Liver (tissue), 9 donors: ENCODE results near the gene RPS6KA4. TPM values are rescaled to one million over a fixed set of nuclear protein-coding genes. Genes with fewer than 3 reads are reported as not detected.
A peak's percentile ranks its signal among the peaks of the same experiment; 100 is the strongest.

Experiments used
- DNase-seq: peaks from one replicate; pipeline ENCODE4 v3.0.0-alpha.2; 2017; ENCODE audit warnings: low spot score
- H3K27ac ChIP-seq, 2 donors: one replicate each; pipeline ENCODE4 v1.7.0; 2013; ENCODE audit warnings: inconsistent platforms in 2 of 2, low read length in 2 of 2, control low read depth in 1 of 2, low read depth in 1 of 2, mild to moderate bottlenecking in 1 of 2
- H3K27me3 ChIP-seq, 4 donors: one replicate each; pipeline versions ENCODE4 v1.6.1 to v1.7.0; 2013; ENCODE audit warnings: low read length in 3 of 4, inconsistent platforms in 1 of 4, mild to moderate bottlenecking in 1 of 4, moderate library complexity in 1 of 4; ENCODE audit not compliant: control insufficient read depth in 4 of 4, insufficient read depth in 4 of 4
- H3K36me3 ChIP-seq, 4 donors: one replicate each; pipeline versions ENCODE4 v1.6.1 to v1.7.0; 2013; ENCODE audit warnings: low read length in 3 of 4, mild to moderate bottlenecking in 3 of 4, low read depth in 1 of 4, moderate library complexity in 1 of 4; ENCODE audit not compliant: control insufficient read depth in 4 of 4, insufficient read depth in 3 of 4
- H3K4me1 ChIP-seq, 4 donors: one replicate each; pipeline versions ENCODE4 v1.6.1 to v1.7.0; 2013; ENCODE audit warnings: low read length in 3 of 4, mild to moderate bottlenecking in 3 of 4, moderate library complexity in 1 of 4; ENCODE audit not compliant: control insufficient read depth in 4 of 4, insufficient read depth in 4 of 4
- H3K4me3 ChIP-seq, 3 donors: one replicate each; pipeline versions ENCODE4 v1.6.1 to v1.7.0; 2013; ENCODE audit warnings: low read length in 3 of 3, control low read depth in 1 of 3, low read depth in 1 of 3, mild to moderate bottlenecking in 1 of 3
- H3K9ac ChIP-seq, 2 donors: one replicate each; pipeline ENCODE4 v1.7.0; 2013; ENCODE audit warnings: low read length in 2 of 2, mild to moderate bottlenecking in 2 of 2, moderate library complexity in 2 of 2, control low read depth in 1 of 2, low read depth in 1 of 2
- H3K9me3 ChIP-seq, 4 donors: one replicate each; pipeline versions ENCODE4 v1.6.1 to v1.7.0; 2013; ENCODE audit warnings: low read length in 3 of 4; ENCODE audit not compliant: control insufficient read depth in 4 of 4
- EGR1 ChIP-seq, 2 donors: IDR thresholded peaks; 2 replicates each; pipeline ENCODE4 v1.6.1; 2016 to 2018; ENCODE audit warnings: antibody characterized with exemption in 2 of 2, low read depth in 2 of 2
- FOXA1 ChIP-seq: IDR thresholded peaks from 2 replicates; pipeline ENCODE4 v1.6.1; 2016; ENCODE audit warnings: antibody characterized with exemption
- FOXA2 ChIP-seq: IDR thresholded peaks from 2 replicates; pipeline ENCODE4 v1.6.1; 2016; ENCODE audit warnings: antibody characterized with exemption
- GABPA ChIP-seq, 2 donors: IDR thresholded peaks in 1 of 2; conservative IDR thresholded peaks in 1 of 2; 2 replicates each; pipeline ENCODE4 v1.6.1; 2016; ENCODE audit warnings: antibody characterized with exemption in 2 of 2, mild to moderate bottlenecking in 1 of 2, moderate library complexity in 1 of 2
- HNF4A ChIP-seq, 2 donors: conservative IDR thresholded peaks; 2 replicates each; pipeline ENCODE4 v1.6.1; 2016; ENCODE audit warnings: antibody characterized with exemption in 2 of 2, mild to moderate bottlenecking in 2 of 2
- HNF4G ChIP-seq: IDR thresholded peaks from 2 replicates; pipeline ENCODE4 v1.6.1; 2016; ENCODE audit warnings: antibody characterized with exemption
- JUND ChIP-seq, 2 donors: IDR thresholded peaks; 2 replicates each; pipeline ENCODE4 v1.6.1; 2016; ENCODE audit warnings: antibody characterized with exemption in 2 of 2
- MAX ChIP-seq: IDR thresholded peaks from 2 replicates; pipeline ENCODE4 v1.6.1; 2016; ENCODE audit warnings: antibody characterized with exemption
- NR2F2 ChIP-seq: IDR thresholded peaks from 2 replicates; pipeline ENCODE4 v1.6.1; 2016; ENCODE audit warnings: antibody characterized with exemption
- RAD21 ChIP-seq, 2 donors: IDR thresholded peaks; 2 replicates each; pipeline ENCODE4 v1.6.1; 2016; ENCODE audit warnings: antibody characterized with exemption in 2 of 2, mild to moderate bottlenecking in 2 of 2
- RXRA ChIP-seq, 2 donors: IDR thresholded peaks; 2 replicates each; pipeline ENCODE4 v1.6.1; 2017 to 2018; ENCODE audit warnings: antibody characterized with exemption in 2 of 2, mild to moderate bottlenecking in 1 of 2
- SP1 ChIP-seq: IDR thresholded peaks from 2 replicates; pipeline ENCODE4 v1.6.1; 2018; ENCODE audit warnings: antibody characterized with exemption, mild to moderate bottlenecking
- TAF1 ChIP-seq: conservative IDR thresholded peaks from 2 replicates; pipeline ENCODE4 v1.6.1; 2016; ENCODE audit warnings: antibody characterized with exemption, mild to moderate bottlenecking
- YY1 ChIP-seq: IDR thresholded peaks from 2 replicates; pipeline ENCODE4 v1.6.1; 2016; ENCODE audit warnings: antibody characterized with exemption, mild to moderate bottlenecking
- WGBS: extraction: QIAGEN DNeasy Blood & Tissue Kit; methylation state at CpG from one replicate; pipeline ENCODE4 v1.1.7; 2013; 5-methylcytosine and 5-hydroxymethylcytosine counted together
- polyA plus RNA-seq, 2 donors: library from polyadenylated mRNA; stranded (reverse) in 1 of 2; unstranded in 1 of 2; fragments of 200-250 nt in 1 of 2; fragments of >200 nt in 1 of 2; fragmentation: Nextera tagmentation in 1 of 2; extraction: Ambion mirVana in 1 of 2; gene quantifications; one replicate each; pipeline versions ENCODE4 v1.2.1 to v1.2.3, GENCODE V29; 2013 to 2015
- total RNA-seq, 2 donors: library from RNA; depleted of rRNA; stranded (reverse); fragments of >200 nt; gene quantifications; one replicate each; pipeline ENCODE4 v1.2.3, GENCODE V29; 2014
- TF ChIP-seq, protein P1 (sequence below): IDR thresholded peaks from 2 replicates; pipeline ENCODE4 v1.6.1; 2016; ENCODE audit warnings: antibody characterized with exemption
- TF ChIP-seq, protein P2 (sequence below): IDR thresholded peaks from 2 replicates; pipeline ENCODE4 v1.6.1; 2016; ENCODE audit warnings: antibody characterized with exemption
- TF ChIP-seq, protein P3 (sequence below): IDR thresholded peaks from 2 replicates; pipeline ENCODE4 v1.6.1; 2016; ENCODE audit warnings: antibody characterized with exemption, mild to moderate bottlenecking
- TF ChIP-seq, protein P4 (sequence below): fragments of 150-350 bp; IDR thresholded peaks from 2 replicates; pipeline ENCODE4 v1.5.1; 2017; ENCODE audit warnings: improper control_type of control experiment, low read depth, low read length; ENCODE audit not compliant: missing input control
- donor health status: healthy.
- donor health status: healthy.
- donor health status: healthy.
- donor health status: healthy.
- donor health status: healthy.

Gene RPS6KA4
- total and polyA plus RNA-seq, 4 donors, result 2.0 to 13.5 (median 10.0) TPM

DNA sequence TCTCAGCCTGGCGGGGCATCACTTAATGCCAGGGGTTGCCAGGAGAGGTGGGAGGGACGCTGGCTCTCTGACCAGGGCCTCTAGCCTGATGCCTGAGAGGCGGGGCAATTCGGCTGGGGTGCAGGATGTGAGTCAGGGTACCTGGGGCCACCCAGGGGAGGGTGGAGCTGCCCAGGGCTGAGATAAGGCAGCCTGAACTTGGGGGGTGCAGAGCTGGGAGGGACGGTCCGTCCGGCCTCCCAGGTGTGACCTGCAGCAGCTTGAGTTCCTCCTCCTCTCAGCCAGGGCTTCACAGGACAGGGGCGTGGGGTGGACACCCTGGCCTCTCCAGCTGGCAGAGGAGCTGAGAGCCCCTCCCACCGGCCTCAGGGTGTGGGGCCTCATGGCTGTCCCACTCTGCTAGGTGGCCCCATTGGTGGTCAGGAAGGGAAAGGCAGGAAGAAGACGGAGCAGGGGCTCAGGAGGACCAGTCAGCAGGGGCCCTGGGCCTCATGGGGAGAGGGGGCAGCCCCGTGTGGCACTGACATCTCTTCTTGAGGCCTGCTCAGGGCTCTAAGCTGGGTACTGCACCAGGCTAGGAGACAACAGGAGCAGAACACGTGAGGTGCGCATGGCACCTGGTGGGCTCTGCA lies 942 bp upstream of the RPS6KA4 start:
- peak overlapping the region in 1 of 2 donors; percentile 79 for H3K27ac ChIP-seq
- H3K4me3 ChIP-seq, result no peak overlapping the region
- TF ChIP-seq NR2F2, result no peak
- TF ChIP-seq SP1, result no peak
- TF ChIP-seq EGR1 (IDR thresholded peaks at IDR 0.05; ENCODE audit: low read depth in 2 of 2), result no peak
- no peak for TF ChIP-seq YY1
- TF ChIP-seq HNF4G, result no peak
- TF ChIP-seq, protein P1, sequence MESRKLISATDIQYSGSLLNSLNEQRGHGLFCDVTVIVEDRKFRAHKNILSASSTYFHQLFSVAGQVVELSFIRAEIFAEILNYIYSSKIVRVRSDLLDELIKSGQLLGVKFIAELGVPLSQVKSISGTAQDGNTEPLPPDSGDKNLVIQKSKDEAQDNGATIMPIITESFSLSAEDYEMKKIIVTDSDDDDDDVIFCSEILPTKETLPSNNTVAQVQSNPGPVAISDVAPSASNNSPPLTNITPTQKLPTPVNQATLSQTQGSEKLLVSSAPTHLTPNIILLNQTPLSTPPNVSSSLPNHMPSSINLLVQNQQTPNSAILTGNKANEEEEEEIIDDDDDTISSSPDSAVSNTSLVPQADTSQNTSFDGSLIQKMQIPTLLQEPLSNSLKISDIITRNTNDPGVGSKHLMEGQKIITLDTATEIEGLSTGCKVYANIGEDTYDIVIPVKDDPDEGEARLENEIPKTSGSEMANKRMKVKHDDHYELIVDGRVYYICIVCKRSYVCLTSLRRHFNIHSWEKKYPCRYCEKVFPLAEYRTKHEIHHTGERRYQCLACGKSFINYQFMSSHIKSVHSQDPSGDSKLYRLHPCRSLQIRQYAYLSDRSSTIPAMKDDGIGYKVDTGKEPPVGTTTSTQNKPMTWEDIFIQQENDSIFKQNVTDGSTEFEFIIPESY, result no peak
- no peak for TF ChIP-seq FOXA2
- no peak for TF ChIP-seq MAX
- TF ChIP-seq, protein P2, sequence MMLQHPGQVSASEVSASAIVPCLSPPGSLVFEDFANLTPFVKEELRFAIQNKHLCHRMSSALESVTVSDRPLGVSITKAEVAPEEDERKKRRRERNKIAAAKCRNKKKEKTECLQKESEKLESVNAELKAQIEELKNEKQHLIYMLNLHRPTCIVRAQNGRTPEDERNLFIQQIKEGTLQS, result no peak
- TF ChIP-seq, protein P3, sequence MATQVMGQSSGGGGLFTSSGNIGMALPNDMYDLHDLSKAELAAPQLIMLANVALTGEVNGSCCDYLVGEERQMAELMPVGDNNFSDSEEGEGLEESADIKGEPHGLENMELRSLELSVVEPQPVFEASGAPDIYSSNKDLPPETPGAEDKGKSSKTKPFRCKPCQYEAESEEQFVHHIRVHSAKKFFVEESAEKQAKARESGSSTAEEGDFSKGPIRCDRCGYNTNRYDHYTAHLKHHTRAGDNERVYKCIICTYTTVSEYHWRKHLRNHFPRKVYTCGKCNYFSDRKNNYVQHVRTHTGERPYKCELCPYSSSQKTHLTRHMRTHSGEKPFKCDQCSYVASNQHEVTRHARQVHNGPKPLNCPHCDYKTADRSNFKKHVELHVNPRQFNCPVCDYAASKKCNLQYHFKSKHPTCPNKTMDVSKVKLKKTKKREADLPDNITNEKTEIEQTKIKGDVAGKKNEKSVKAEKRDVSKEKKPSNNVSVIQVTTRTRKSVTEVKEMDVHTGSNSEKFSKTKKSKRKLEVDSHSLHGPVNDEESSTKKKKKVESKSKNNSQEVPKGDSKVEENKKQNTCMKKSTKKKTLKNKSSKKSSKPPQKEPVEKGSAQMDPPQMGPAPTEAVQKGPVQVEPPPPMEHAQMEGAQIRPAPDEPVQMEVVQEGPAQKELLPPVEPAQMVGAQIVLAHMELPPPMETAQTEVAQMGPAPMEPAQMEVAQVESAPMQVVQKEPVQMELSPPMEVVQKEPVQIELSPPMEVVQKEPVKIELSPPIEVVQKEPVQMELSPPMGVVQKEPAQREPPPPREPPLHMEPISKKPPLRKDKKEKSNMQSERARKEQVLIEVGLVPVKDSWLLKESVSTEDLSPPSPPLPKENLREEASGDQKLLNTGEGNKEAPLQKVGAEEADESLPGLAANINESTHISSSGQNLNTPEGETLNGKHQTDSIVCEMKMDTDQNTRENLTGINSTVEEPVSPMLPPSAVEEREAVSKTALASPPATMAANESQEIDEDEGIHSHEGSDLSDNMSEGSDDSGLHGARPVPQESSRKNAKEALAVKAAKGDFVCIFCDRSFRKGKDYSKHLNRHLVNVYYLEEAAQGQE, result no peak
- no peak for TF ChIP-seq FOXA1
- TF ChIP-seq, protein P4, sequence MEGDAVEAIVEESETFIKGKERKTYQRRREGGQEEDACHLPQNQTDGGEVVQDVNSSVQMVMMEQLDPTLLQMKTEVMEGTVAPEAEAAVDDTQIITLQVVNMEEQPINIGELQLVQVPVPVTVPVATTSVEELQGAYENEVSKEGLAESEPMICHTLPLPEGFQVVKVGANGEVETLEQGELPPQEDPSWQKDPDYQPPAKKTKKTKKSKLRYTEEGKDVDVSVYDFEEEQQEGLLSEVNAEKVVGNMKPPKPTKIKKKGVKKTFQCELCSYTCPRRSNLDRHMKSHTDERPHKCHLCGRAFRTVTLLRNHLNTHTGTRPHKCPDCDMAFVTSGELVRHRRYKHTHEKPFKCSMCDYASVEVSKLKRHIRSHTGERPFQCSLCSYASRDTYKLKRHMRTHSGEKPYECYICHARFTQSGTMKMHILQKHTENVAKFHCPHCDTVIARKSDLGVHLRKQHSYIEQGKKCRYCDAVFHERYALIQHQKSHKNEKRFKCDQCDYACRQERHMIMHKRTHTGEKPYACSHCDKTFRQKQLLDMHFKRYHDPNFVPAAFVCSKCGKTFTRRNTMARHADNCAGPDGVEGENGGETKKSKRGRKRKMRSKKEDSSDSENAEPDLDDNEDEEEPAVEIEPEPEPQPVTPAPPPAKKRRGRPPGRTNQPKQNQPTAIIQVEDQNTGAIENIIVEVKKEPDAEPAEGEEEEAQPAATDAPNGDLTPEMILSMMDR, result no peak
- no peak for TF ChIP-seq HNF4A (conservative IDR thresholded peaks at IDR 0.05)
- no peak for TF ChIP-seq RAD21 (IDR thresholded peaks at IDR 0.05)
- TF ChIP-seq JUND (IDR thresholded peaks at IDR 0.05), result no peak
- no peak for TF ChIP-seq TAF1
- no peak for TF ChIP-seq RXRA (IDR thresholded peaks at IDR 0.05)
- TF ChIP-seq GABPA (IDR thresholded peaks at IDR 0.05 in 1 of 2, conservative IDR thresholded peaks at IDR 0.05 in 1 of 2), result no peak
- H3K36me3 ChIP-seq, result peaks cover 2 to 16% (median 8%) of the 10 kb centered on the region in 4 donors
- H3K27me3 ChIP-seq, result no peaks in the 10 kb centered on the region
- H3K4me1 ChIP-seq, result peaks cover 9 to 39% (median 24%) of the 10 kb centered on the region in 4 donors
- H3K9me3 ChIP-seq, result no peaks in the 10 kb centered on the region
- no peak for DNase-seq
- 79% methylated on average over 13 of the region's 13 CpGs for WGBS
- peak overlapping the region in 1 of 2 donors; percentile 99 for H3K9ac ChIP-seq
